GM20000 (cell line): ENCODE data around the gene GRK6.

Source experiments
- DNase-seq: peaks from one replicate; pipeline ENCODE4 v3.0.0; 2012; ENCODE audit warnings: low spot score
- TF ChIP-seq, protein P1 (sequence below): IDR thresholded peaks from 2 replicates; pipeline ENCODE4 v1.5.1; 2012; ENCODE audit warnings: mild to moderate bottlenecking, control low read depth; ENCODE audit errors: extremely low read depth, missing control alignments

Gene GRK6

DNA sequence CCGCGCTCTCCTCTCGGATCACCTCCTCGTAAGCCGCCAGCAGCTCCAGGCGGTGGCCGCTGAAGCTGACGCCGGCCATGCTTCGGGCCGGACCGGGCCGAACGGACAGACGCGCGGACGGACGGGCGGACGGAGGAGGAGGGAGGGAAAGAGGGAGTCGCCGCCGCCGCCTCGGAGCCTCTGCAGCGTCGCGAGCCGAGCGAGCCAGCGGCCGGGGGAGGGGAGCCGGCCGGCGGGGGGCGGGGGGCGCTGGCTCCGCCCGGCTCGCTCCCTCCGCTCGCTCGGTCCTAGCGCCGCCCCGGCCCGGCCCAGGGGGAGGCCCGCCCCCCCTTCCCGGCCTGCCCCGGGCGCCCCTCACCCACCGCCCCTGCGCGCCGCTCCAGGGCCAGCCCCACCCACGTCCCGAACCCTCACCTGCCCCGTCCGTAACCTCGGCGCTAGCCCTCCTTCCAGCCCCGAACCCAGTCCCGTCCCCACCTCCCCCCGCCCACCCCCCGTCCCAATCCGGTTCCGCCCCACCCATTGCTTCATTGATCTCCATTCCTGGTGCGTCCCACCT, 47.0 kb downstream of the GRK6 start, which contains the start of gene DBN1:
Gene DBN1, minus strand, starts transcription at position 192 of the 559 bp plus-strand sequence. Its CDS starts 113 bp downstream, at position 79.
- TF ChIP-seq, protein P1, sequence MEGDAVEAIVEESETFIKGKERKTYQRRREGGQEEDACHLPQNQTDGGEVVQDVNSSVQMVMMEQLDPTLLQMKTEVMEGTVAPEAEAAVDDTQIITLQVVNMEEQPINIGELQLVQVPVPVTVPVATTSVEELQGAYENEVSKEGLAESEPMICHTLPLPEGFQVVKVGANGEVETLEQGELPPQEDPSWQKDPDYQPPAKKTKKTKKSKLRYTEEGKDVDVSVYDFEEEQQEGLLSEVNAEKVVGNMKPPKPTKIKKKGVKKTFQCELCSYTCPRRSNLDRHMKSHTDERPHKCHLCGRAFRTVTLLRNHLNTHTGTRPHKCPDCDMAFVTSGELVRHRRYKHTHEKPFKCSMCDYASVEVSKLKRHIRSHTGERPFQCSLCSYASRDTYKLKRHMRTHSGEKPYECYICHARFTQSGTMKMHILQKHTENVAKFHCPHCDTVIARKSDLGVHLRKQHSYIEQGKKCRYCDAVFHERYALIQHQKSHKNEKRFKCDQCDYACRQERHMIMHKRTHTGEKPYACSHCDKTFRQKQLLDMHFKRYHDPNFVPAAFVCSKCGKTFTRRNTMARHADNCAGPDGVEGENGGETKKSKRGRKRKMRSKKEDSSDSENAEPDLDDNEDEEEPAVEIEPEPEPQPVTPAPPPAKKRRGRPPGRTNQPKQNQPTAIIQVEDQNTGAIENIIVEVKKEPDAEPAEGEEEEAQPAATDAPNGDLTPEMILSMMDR: no peak
- DNase-seq: peak; percentile 95

DNA sequence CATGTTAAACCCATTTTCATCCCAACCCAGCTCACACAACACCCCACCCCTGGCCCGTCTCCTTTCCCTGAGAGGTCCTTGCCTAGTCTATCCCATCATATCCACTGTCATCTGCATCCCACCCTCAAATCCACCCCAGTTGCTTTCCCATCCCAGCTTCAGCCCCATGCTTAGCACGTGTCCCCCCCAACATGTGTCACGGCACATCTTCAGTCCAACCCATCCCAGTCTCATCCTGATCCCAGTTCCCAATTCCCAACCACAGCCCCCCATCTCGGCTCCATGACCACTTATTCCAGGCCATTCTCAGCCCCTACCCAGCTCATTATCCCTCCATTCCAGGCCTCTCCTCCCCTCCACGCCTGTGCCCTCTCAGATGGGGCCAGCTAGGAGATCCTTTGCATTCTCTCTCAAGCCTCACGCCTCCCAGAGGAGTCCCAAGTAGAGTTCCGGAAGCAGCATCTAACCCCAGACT, 47.6 kb downstream of the GRK6 start:
- TF ChIP-seq, protein P1: no peak
- no peak for DNase-seq

DNA sequence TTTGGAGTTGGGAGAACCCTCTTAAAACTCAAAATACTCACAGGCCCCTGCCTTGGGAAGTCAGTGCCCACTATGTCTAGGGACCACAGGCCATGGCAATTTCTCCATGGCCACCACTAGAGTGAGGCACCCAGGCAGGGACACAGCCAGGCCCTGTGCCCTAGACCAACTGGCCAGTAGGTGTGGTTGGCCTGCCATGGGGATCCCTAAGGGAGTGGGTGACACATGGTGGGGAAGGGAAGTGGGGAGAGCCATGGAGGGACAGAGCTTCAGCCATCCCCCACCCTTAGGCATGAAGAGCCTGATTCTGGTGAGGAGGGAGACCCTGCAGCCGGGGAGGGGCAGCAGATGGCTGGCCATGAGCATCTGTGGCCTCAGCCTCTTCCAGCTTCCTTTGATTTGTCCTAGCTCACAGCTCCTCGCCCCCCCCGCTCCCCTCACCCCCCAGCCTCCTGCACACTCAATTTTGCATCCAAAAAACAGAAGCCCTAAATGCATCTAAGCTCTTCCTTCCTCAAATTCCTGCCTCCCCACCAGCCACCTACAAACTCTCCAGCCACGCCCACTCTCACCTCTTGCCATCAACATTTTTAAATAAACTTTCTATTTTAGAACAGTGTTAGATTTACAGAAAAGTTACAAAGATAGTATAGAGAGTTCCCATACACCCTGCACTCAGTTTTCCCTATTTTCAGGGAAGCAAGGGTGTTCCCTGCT, 48.5 kb downstream of the GRK6 start:
- TF ChIP-seq, protein P1: no peak

DNA sequence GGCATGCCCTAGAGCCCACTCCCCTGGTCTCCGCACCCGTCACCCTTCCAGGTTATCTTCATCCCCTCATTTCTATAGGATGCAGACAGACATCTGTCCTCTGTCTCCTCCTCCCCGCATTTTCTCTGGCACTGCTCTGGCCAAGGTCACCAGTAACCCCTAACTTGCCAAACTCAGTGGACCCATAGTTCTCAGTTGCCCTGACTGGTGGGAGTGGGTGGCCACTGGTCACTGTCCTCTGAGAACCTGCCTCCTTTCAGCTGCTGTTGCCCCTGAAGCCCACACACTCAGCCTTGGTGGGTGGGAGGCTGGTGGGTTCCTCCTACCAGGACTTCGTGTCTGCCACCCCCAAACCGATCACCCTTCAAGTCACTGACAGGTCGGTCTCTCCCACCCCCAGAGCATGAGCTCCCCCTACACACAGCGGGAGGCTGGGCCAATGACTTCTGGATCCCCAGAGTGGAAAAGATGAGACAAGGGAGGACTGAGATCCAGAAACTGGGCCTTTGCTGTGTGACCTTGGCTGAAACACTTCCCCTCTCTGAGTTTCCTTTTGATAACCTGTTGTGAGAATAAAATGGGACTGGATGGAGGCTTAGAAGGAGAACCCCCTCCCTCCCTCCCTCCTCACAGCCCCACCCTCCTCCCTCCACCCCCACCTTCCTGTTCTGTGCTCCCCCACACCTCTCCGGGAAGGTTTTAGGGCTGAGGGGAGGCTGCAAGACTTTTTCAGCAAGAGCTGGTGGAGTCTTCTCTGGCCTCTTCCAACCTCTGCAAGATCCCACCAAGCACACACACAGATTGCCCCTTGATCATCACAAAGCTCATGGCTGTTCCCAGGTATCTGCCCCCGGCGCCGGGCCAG, 49.3 kb downstream of the GRK6 start:
- TF ChIP-seq, protein P1: no peak

More for the DNA sequence above, 48.5 kb downstream of the GRK6 start:
- no peak for DNase-seq

DNA sequence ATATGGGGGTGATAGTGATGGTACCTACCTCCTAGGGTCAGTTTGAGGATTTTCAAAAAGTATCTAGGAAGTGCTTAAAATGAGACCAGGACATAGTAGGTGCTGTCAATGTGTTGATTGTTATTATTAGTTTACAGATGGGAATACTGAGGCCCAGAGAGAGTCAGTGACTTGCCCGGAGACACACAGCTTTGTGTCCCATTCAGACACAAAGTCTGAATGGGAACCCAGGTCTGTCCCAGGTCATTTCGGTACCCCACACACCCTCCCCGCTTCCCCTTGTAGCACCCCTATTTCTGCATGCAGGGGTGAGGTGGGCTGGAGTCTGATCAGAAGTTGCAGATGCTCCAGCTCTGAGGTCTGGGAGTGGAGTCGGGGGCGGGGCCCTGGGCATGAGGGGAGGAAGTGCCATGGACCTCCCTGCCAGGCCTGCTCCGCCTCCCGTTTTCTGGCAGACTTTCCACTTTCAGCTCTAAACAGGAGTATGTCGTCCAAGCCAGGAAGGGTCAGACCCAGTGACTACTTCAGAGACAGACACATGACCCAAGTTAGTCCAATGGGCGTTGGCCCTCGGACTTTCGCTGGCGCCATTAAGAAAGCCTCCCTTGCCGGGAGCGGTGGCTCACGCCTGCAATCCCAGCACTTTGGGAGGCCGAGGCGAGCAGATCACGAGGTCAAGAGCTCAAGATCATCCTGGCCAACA, 50.2 kb downstream of the GRK6 start:
- TF ChIP-seq, protein P1: no peak
- DNase-seq: no peak

More for the DNA sequence above, 49.3 kb downstream of the GRK6 start:
- DNase-seq: no peak

DNA sequence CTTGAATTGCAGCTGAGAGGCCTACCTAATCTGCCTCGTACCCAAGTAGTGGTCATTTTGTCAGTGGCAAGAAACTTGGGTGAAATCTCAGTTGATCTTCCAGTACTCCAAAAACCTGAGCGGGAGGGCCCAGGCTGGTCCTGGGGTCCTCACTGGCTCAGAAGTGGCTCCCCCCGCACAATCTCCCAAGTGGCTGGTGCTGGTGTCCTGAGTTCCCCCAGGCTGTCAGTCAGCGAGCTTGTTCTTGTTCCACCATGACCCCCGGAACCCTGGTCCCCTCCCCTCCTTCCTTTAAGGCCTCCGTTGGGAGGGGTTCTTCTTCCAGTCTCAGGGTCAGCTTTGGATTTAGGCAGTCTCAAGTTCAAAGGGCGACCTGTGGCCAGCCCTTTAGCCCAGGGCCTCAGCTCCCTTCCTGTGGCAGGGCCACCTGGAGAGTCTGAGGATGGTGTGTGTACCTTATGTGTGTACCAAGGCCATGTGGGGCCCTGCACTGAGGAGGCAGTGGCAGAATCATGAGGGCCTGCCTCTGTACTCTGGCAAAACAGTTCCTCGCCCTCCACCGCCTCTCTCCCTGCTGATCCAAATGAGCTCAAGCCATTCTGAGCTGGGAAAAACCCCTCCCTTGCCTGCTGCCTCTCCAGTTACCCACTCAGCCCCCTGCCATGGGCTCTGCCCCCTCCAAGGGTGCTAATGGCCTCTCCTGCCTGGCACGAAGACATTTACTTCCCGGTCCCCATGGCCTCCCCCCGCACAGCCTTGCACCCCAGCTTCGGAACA, 51.4 kb downstream of the GRK6 start:
- no peak for DNase-seq
- TF ChIP-seq, protein P1: no peak
